Measurements from ENCODE around the gene ROPN1.

DNA sequence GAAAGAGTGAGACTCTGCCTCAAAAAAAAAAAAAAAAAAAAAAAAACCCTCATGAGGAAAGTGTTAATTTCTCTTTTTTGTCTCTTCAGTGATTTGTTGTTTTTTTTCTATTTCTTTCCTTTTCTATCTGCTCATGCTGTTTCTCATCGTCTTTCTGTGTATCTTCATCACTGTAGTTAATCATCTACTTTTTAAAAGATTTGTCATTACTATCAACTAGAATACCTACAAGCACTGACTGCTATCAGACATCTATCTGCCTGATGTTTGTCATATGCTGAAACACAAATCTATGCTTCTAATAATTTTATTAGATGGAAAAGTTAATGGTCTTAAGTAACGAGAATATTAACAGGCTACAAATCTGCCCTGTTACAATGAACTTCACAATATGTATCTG is 57.7 kb downstream of the ROPN1 start:
- TF ChIP-seq POLR2A (IDR thresholded peaks at IDR 0.05; ENCODE audit: low read depth, low read length) = no peak
- no peak for TF ChIP-seq POLR2AphosphoS5 (IDR thresholded peaks at IDR 0.05; ENCODE audit: low read depth, low read length)
- TF ChIP-seq TAF1 (IDR thresholded peaks at IDR 0.05; ENCODE audit: borderline replicate concordance, low read depth, low read length) = no peak
